Prostate gland (tissue), 2 donors: ENCODE results near the gene GPR55. TPM values are rescaled to one million over a fixed set of nuclear protein-coding genes. Genes with fewer than 3 reads are reported as not detected.

Experiments used
- DNase-seq: peaks from one replicate; pipeline ENCODE4 v3.0.0-alpha.2; 2019; ENCODE audit warnings: low spot score
- H3K27ac ChIP-seq, 2 donors: fragments of 200-600 bp; sonication (generic); 2 replicates each; pipeline ENCODE4 v1.5.1; 2017 to 2019
- H3K27me3 ChIP-seq: fragments of 200-600 bp; sonication (generic); replicated peaks from 2 replicates; pipeline ENCODE4 v1.5.1; 2019; ENCODE audit not compliant: insufficient read depth
- H3K36me3 ChIP-seq, 2 donors: fragments of 200-600 bp; sonication (generic); 1 replicate in 1 of 2; 2 replicates in 1 of 2; pipeline versions ENCODE4 v1.5.1 to v1.8.1; 2017 to 2019
- H3K4me1 ChIP-seq: fragments of 200-600 bp; sonication (generic); replicated peaks from 2 replicates; pipeline ENCODE4 v1.5.1; 2019
- H3K4me3 ChIP-seq, 2 donors: fragments of 200-600 bp; sonication (generic); 2 replicates each; pipeline ENCODE4 v1.5.1; 2017 to 2019
- H3K9me3 ChIP-seq: fragments of 200-600 bp; sonication (generic); 2 replicates; pipeline ENCODE4 v1.5.1; 2017
- POLR2A ChIP-seq: fragments of 450-650 bp; IDR thresholded peaks from one replicate; pipeline ENCODE4 v1.6.1; 2016; ENCODE audit warnings: antibody characterized with exemption, mild to moderate bottlenecking
- POLR2AphosphoS5 ChIP-seq: sonication (generic); formaldehyde crosslinking; IDR thresholded peaks from one replicate; pipeline ENCODE4 v1.6.1; 2017; ENCODE audit warnings: antibody characterized with exemption
- WGBS: methylation state at CpG from one replicate; pipeline ENCODE4 v1.1.5; 2018; 5-methylcytosine and 5-hydroxymethylcytosine counted together
- intact Hi-C: fragments of 100-400 bp; cut with DNase I; formaldehyde crosslinking; loops from one replicate; pipeline ENCODE4 v1.14.2; 2022
- total RNA-seq, 2 donors: library from RNA; depleted of rRNA; stranded (reverse); fragments of >200 nt; gene quantifications; one replicate each; pipeline ENCODE4 v1.1.0, GENCODE V29; 2016
- TF ChIP-seq, protein P1 (sequence below), 4 experiments: fragments of 200-600 bp in 2 of 4; fragments of 450-650 bp in 2 of 4; sonication (generic) in 2 of 4; IDR thresholded peaks; 1 replicate in 3 of 4; 2 replicates in 1 of 4; pipeline ENCODE4 v1.5.1; 2016 to 2019; ENCODE audit warnings: antibody characterized with exemption in 4 of 4, mild to moderate bottlenecking in 2 of 4, moderate library complexity in 2 of 4

The GPR55 gene
- total RNA-seq, 2 donors from 2014 or later = 0.77 to 3.0 TPM

DNA sequence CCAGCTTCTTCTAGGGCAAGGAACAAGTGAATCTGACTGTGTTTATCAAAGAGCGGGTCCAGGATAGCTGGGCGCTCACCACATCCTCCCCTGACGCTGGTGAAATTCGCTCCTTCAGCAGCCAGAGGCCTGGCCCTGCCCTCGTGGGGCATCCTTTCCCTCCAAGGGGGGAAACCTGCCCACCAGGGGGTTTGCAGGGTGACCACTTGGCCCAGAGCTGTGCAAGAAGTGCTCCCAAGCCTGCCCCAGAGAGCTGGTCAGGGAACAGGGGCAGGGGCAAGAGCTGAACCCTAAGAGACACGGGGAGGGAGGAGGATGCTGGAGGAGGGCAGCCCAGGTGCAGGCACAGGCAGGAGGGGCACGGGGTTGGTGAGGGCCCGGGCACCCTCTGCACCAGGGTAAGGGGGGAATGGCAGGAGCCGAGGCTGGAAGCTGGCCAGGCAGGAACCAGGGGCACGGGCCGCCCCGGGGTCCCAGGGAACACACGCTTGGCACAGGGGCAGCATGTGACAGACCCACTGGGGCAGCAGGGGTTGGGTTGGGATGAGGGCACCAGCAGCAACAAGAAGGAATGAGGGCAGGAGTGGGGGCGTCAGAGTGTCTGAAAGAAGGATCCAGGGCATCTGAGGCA lies 2.8 kb upstream of the GPR55 start:
- 89% methylated on average over 14 of the region's 14 CpGs for WGBS

DNA sequence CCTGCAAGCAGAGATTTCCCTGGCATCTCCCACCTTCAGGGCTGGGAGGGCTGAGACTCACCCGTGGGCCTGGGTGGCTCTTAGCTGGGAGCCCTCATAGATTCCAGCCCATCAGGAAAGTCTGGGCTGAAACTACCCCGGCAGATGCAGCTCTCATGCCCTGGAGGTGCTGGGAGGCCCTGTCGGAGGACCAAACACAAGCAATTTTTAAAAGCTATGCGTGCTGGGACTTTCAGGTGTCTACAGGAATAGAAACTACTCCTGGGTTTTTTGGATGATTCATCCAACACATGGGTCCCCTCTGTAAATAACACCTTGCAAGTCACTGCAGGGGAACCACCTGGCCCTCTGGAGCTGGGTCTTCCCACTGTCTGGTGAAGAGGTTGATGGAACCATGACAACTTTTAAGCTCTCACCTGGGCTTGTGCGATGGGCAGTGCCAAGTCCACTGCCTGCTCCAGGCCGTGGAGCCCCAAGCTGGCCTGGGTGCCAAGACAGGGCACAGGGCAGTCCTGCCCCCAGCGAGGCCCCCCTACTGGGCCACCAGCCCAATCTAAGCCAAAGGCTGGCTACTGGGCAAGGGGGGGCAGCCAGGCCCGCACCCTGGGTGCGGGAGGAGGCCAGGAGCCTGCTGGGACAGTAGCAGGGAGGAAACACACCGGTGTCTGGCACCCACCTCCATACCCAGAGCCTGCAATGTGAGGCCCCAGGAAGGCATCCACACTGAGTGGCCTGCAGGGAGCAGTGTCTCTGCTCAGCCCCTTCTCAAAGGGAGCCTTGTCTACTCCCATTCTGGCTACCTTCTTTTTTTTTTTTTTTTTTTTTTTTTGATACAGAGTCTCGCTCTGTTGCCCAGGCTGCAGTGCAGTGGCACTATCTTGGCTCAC lies 1.1 kb upstream of the GPR55 start:
- no peak for TF ChIP-seq POLR2A
- no peak for TF ChIP-seq POLR2AphosphoS5
- TF ChIP-seq, protein P1, sequence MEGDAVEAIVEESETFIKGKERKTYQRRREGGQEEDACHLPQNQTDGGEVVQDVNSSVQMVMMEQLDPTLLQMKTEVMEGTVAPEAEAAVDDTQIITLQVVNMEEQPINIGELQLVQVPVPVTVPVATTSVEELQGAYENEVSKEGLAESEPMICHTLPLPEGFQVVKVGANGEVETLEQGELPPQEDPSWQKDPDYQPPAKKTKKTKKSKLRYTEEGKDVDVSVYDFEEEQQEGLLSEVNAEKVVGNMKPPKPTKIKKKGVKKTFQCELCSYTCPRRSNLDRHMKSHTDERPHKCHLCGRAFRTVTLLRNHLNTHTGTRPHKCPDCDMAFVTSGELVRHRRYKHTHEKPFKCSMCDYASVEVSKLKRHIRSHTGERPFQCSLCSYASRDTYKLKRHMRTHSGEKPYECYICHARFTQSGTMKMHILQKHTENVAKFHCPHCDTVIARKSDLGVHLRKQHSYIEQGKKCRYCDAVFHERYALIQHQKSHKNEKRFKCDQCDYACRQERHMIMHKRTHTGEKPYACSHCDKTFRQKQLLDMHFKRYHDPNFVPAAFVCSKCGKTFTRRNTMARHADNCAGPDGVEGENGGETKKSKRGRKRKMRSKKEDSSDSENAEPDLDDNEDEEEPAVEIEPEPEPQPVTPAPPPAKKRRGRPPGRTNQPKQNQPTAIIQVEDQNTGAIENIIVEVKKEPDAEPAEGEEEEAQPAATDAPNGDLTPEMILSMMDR (IDR thresholded peaks at IDR 0.05) = no peak
- Histone ChIP-seq H3K4me1 (no peaks in the 10 kb centered on the region), H3K4me3 (no peak overlapping the region), H3K27ac (no peak overlapping the region), H3K27me3 (no peaks in the 10 kb centered on the region), H3K9me3 (no peaks in the 10 kb centered on the region), H3K36me3 (no peaks in the 10 kb centered on the region)
- 71% methylated on average over 11 of the region's 11 CpGs for WGBS
- DNase-seq = no peak
- intact Hi-C loops = no loop called here

More for the DNA sequence above, 2.8 kb upstream of the GPR55 start:
- H3K36me3 ChIP-seq = no peaks in the 10 kb centered on the region
- no peak for DNase-seq
- H3K9me3 ChIP-seq = no peaks in the 10 kb centered on the region
- no peak overlapping the region for H3K27ac ChIP-seq
- no peak overlapping the region for H3K4me3 ChIP-seq
- H3K4me1 ChIP-seq = no peaks in the 10 kb centered on the region
- intact Hi-C loops = no loop called here
- no peaks in the 10 kb centered on the region for H3K27me3 ChIP-seq
- TF ChIP-seq, protein P1 (IDR thresholded peaks at IDR 0.05) = no peak
- no peak for TF ChIP-seq POLR2A
- no peak for TF ChIP-seq POLR2AphosphoS5

DNA sequence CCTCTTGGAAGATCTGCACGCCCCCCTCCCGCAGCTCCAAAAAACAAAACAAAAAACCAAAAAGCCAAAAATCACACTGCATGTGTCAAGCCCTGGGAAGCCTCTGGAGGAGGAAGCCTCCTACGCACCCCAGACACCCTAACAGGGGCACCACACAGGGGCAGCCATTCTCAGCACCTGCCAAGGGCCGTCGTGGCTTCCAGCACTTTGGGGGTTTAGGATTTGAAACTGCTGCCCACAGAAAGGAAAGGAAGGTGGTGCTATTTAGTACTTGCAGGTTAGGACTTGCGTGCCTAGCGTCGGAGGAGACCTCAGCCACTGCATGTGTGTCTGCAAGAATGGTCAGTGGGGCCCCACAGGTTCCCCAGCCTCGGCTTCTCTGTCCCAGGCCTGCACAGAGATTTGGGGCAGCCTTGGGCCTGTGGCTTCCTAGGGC lies 419 bp upstream of the GPR55 start:
- intact Hi-C loops = no loop called here
- TF ChIP-seq POLR2AphosphoS5 (no peak), POLR2A (no peak)
- TF ChIP-seq, protein P1 (IDR thresholded peaks at IDR 0.05) = no peak
- no peak for DNase-seq

DNA sequence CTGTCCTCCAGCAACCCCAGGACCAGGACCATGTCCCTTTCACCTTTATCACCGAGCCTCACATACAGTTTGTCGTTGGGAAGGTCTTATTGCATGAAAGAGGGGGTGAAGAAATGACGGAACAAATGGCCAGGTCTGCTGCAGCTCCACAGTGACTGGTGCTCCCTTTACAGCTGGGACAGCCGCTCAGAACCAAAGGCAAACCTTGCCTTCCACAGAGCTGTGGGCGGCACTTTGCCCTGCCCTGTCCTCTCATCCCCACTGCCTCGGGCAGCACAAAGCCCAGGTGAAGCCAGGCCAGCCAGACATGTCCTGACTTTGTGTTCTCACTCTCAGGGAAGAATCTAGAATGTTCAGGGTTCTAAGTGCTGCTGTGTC lies 961 bp downstream of the GPR55 start:
- DNase-seq = no peak
- Histone ChIP-seq H3K4me1 (no peaks in the 10 kb centered on the region), H3K27ac (no peak overlapping the region), H3K36me3 (no peaks in the 10 kb centered on the region), H3K27me3 (no peaks in the 10 kb centered on the region), H3K9me3 (no peaks in the 10 kb centered on the region), H3K4me3 (no peak overlapping the region)
- 72% methylated on average over 6 of the region's 6 CpGs for WGBS
- intact Hi-C loops = no loop called here
- TF ChIP-seq POLR2AphosphoS5 = no peak
- TF ChIP-seq, protein P1 (IDR thresholded peaks at IDR 0.05) = no peak
- TF ChIP-seq POLR2A = no peak

More for the DNA sequence above, 419 bp upstream of the GPR55 start:
- Histone ChIP-seq H3K36me3 (no peaks in the 10 kb centered on the region), H3K9me3 (no peaks in the 10 kb centered on the region), H3K4me1 (no peaks in the 10 kb centered on the region), H3K4me3 (no peak overlapping the region), H3K27me3 (no peaks in the 10 kb centered on the region), H3K27ac (no peak overlapping the region)
- WGBS = 61% methylated on average over 9 of the region's 9 CpGs
